HepG2 (cell line): Measurements from ENCODE around the gene FKBP8. TPM values are rescaled to one million over a fixed set of nuclear protein-coding genes. Genes with fewer than 3 reads are reported as not detected.

Source experiments
- FOXM1 ChIP-seq: sonication (generic); formaldehyde crosslinking; IDR thresholded peaks from 2 replicates; pipeline ENCODE4 v1.5.0; 2020; ENCODE audit warnings: missing genetic modification reagents
- MBD4 ChIP-seq: IDR thresholded peaks from 2 replicates; pipeline ENCODE4 v1.6.1; 2012; ENCODE audit warnings: low read length, inconsistent platforms, borderline replicate concordance
- MEF2D ChIP-seq: sonication (generic); formaldehyde crosslinking; IDR thresholded peaks from 2 replicates; pipeline ENCODE4 v1.5.1; 2020; ENCODE audit warnings: mild to moderate bottlenecking, missing genetic modification reagents
- NR2C2 ChIP-seq: sonication (generic); formaldehyde crosslinking; IDR thresholded peaks from 2 replicates; pipeline ENCODE4 v1.4.0; 2020; ENCODE audit warnings: missing genetic modification reagents, mild to moderate bottlenecking, moderate library complexity, borderline replicate concordance
- POGZ ChIP-seq: sonication (generic); formaldehyde crosslinking; IDR thresholded peaks from 2 replicates; pipeline ENCODE4 v1.4.0; 2020; ENCODE audit warnings: mild to moderate bottlenecking, missing genetic modification reagents
- PTBP1 ChIP-seq: fragments of 200-400 bp; formaldehyde crosslinking; IDR thresholded peaks from 2 replicates; pipeline ENCODE4 v1.6.1; 2018; ENCODE audit warnings: low read length, low read depth; ENCODE audit not compliant: poor library complexity, severe bottlenecking
- SALL1 ChIP-seq: sonication (generic); formaldehyde crosslinking; IDR thresholded peaks from 2 replicates; pipeline ENCODE4 v1.8.0; 2022; ENCODE audit warnings: mild to moderate bottlenecking, missing genetic modification reagents
- SKI ChIP-seq: fragments of 450-650 bp; IDR thresholded peaks from one replicate; pipeline ENCODE4 v1.6.1; 2018; ENCODE audit warnings: mild to moderate bottlenecking; ENCODE audit not compliant: partially characterized antibody
- THAP7 ChIP-seq: sonication (generic); formaldehyde crosslinking; IDR thresholded peaks from 2 replicates; pipeline ENCODE4 v1.8.1; 2023; ENCODE audit warnings: mild to moderate bottlenecking, missing genetic modification reagents
- ZNF224 ChIP-seq: sonication (generic); formaldehyde crosslinking; IDR thresholded peaks from 2 replicates; pipeline ENCODE4 v1.5.0; 2020; ENCODE audit warnings: mild to moderate bottlenecking, missing genetic modification reagents
- ZNF317 ChIP-seq: sonication (generic); formaldehyde crosslinking; IDR thresholded peaks from 2 replicates; pipeline ENCODE4 v1.5.0; 2020; ENCODE audit warnings: mild to moderate bottlenecking, missing genetic modification reagents
- ZNF761 ChIP-seq: sonication (generic); formaldehyde crosslinking; conservative IDR thresholded peaks from 2 replicates; pipeline ENCODE4 v1.4.0; 2020; ENCODE audit warnings: mild to moderate bottlenecking, missing genetic modification reagents
- polyA plus RNA-seq, 8 experiments: library from polyadenylated mRNA; depleted of rRNA in 3 of 8; stranded (reverse) in 7 of 8; unstranded in 1 of 8; fragments of >200 nt; fragmentation: Illumina TruSeq in 4 of 8; extraction: Trizol in 4 of 8; gene quantifications; 2 replicates each; pipeline versions ENCODE4 v1.2.1 to v1.2.3, GENCODE V29; 2011 to 2016; ENCODE audit warnings: low read depth in 4 of 8, missing spikeins in 1 of 8, mixed read lengths in 1 of 8; ENCODE audit not compliant: insufficient read depth in 1 of 8
- total RNA-seq, 5 experiments: library from RNA; depleted of rRNA; stranded (reverse); fragments of >200 nt; fragmentation: Illumina TruSeq; extraction: Trizol; gene quantifications; 2 replicates each; pipeline ENCODE4 v1.2.3, GENCODE V29; 2016; ENCODE audit warnings: low read depth in 1 of 5
- TF ChIP-seq, protein P1 (sequence below): sonication (generic); formaldehyde crosslinking; conservative IDR thresholded peaks from 2 replicates; pipeline ENCODE4 v1.4.0; 2020; ENCODE audit warnings: mild to moderate bottlenecking, missing genetic modification reagents, moderate library complexity
- TF ChIP-seq, protein P2 (sequence below): sonication (generic); formaldehyde crosslinking; IDR thresholded peaks from 2 replicates; pipeline ENCODE4 v1.4.0; 2020; ENCODE audit warnings: missing genetic modification reagents
- TF ChIP-seq, protein P3 (sequence below): sonication (generic); formaldehyde crosslinking; IDR thresholded peaks from 2 replicates; pipeline ENCODE4 v1.9.0; 2021; ENCODE audit warnings: missing genetic modification reagents, borderline replicate concordance

The FKBP8 gene
- total and polyA plus RNA-seq, 2 of the 13 experiments (the other 11 are each of a cell fraction or from before 2014, with no cell fraction given) = 81.7 to 93.9 TPM

GRCh38 chr19:18557411-18558201 is 14.2 kb upstream of the FKBP8 start, which contains the start of gene KXD1 (continued):
- TF ChIP-seq, protein P1, sequence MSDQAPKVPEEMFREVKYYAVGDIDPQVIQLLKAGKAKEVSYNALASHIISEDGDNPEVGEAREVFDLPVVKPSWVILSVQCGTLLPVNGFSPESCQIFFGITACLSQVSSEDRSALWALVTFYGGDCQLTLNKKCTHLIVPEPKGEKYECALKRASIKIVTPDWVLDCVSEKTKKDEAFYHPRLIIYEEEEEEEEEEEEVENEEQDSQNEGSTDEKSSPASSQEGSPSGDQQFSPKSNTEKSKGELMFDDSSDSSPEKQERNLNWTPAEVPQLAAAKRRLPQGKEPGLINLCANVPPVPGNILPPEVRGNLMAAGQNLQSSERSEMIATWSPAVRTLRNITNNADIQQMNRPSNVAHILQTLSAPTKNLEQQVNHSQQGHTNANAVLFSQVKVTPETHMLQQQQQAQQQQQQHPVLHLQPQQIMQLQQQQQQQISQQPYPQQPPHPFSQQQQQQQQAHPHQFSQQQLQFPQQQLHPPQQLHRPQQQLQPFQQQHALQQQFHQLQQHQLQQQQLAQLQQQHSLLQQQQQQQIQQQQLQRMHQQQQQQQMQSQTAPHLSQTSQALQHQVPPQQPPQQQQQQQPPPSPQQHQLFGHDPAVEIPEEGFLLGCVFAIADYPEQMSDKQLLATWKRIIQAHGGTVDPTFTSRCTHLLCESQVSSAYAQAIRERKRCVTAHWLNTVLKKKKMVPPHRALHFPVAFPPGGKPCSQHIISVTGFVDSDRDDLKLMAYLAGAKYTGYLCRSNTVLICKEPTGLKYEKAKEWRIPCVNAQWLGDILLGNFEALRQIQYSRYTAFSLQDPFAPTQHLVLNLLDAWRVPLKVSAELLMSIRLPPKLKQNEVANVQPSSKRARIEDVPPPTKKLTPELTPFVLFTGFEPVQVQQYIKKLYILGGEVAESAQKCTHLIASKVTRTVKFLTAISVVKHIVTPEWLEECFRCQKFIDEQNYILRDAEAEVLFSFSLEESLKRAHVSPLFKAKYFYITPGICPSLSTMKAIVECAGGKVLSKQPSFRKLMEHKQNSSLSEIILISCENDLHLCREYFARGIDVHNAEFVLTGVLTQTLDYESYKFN (CRISPR knock-in tag) = 0 out of 2 replicates have a peak, but pooled peaks have one; percentile 36
- TF ChIP-seq ZNF317 = no peak
- peak; percentile 88 for TF ChIP-seq SALL1
- TF ChIP-seq POGZ (CRISPR knock-in tag) = 0 out of 2 replicates have a peak, but pooled peaks have one; percentile 20
- TF ChIP-seq PTBP1 = no peak
- TF ChIP-seq ZNF761 (CRISPR knock-in tag) = peak; percentile 43; the same call in 1 of the 2 replicates
- TF ChIP-seq, protein P2, sequence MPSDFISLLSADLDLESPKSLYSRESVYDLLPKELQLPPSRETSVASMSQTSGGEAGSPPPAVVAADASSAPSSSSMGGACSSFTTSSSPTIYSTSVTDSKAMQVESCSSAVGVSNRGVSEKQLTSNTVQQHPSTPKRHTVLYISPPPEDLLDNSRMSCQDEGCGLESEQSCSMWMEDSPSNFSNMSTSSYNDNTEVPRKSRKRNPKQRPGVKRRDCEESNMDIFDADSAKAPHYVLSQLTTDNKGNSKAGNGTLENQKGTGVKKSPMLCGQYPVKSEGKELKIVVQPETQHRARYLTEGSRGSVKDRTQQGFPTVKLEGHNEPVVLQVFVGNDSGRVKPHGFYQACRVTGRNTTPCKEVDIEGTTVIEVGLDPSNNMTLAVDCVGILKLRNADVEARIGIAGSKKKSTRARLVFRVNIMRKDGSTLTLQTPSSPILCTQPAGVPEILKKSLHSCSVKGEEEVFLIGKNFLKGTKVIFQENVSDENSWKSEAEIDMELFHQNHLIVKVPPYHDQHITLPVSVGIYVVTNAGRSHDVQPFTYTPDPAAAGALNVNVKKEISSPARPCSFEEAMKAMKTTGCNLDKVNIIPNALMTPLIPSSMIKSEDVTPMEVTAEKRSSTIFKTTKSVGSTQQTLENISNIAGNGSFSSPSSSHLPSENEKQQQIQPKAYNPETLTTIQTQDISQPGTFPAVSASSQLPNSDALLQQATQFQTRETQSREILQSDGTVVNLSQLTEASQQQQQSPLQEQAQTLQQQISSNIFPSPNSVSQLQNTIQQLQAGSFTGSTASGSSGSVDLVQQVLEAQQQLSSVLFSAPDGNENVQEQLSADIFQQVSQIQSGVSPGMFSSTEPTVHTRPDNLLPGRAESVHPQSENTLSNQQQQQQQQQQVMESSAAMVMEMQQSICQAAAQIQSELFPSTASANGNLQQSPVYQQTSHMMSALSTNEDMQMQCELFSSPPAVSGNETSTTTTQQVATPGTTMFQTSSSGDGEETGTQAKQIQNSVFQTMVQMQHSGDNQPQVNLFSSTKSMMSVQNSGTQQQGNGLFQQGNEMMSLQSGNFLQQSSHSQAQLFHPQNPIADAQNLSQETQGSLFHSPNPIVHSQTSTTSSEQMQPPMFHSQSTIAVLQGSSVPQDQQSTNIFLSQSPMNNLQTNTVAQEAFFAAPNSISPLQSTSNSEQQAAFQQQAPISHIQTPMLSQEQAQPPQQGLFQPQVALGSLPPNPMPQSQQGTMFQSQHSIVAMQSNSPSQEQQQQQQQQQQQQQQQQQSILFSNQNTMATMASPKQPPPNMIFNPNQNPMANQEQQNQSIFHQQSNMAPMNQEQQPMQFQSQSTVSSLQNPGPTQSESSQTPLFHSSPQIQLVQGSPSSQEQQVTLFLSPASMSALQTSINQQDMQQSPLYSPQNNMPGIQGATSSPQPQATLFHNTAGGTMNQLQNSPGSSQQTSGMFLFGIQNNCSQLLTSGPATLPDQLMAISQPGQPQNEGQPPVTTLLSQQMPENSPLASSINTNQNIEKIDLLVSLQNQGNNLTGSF (CRISPR knock-in tag) = 0 out of 2 replicates have a peak, but pooled peaks have one; percentile 2
- TF ChIP-seq SKI = no peak
- TF ChIP-seq THAP7 = no peak
- no peak for TF ChIP-seq ZNF224 (CRISPR knock-in tag)
- TF ChIP-seq NR2C2 (CRISPR knock-in tag) = peak; percentile 51; the same call in 1 of the 2 replicates
- TF ChIP-seq, protein P3, sequence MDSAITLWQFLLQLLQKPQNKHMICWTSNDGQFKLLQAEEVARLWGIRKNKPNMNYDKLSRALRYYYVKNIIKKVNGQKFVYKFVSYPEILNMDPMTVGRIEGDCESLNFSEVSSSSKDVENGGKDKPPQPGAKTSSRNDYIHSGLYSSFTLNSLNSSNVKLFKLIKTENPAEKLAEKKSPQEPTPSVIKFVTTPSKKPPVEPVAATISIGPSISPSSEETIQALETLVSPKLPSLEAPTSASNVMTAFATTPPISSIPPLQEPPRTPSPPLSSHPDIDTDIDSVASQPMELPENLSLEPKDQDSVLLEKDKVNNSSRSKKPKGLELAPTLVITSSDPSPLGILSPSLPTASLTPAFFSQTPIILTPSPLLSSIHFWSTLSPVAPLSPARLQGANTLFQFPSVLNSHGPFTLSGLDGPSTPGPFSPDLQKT = no peak
- no peak for TF ChIP-seq MBD4
- no peak for TF ChIP-seq FOXM1 (CRISPR knock-in tag)
- 0 out of 2 replicates have a peak, but pooled peaks have one; percentile 51 for TF ChIP-seq MEF2D (CRISPR knock-in tag)
